Measurements from ENCODE around the gene OSBPL8.

- no peak for TF ChIP-seq POLR2A (IDR thresholded peaks at IDR 0.05; ENCODE audit: low read depth)
- no peak for TF ChIP-seq CTCF (IDR thresholded peaks at IDR 0.05)
- no peak for TF ChIP-seq EP300 (IDR thresholded peaks at IDR 0.05)
- TF ChIP-seq POLR2AphosphoS5 (IDR thresholded peaks at IDR 0.05): no peak
Measured at GRCh38 chr12:76341436-76342030, 218.0 kb downstream of the OSBPL8 start.

Measured in esophagus muscularis mucosa (tissue), 4 donors.